Naive thymus-derived CD4-positive, alpha-beta T cell (primary cell): ENCODE measurements around the gene DHX8. TPM values are rescaled to one million over a fixed set of nuclear protein-coding genes. Genes with fewer than 3 reads are reported as not detected.
"Not testable (repeated sequence)": the region's sequence is repeated elsewhere in the genome, so short reads cannot be mapped to it uniquely, and the experiment has no call there.

Experiments
- ATAC-seq: fragments of 150-1000 bp; cut with Tn5 transposase; 2 replicates; pipeline ENCODE4 v1.10.0; 2021; ENCODE audit warnings: mild to moderate bottlenecking, moderate library complexity
- CTCF ChIA-PET: fragments of 350-600 bp; sonication (Branson Sonifier 250); formaldehyde crosslinking; loops from one replicate; lab custom pipeline; 2021; ENCODE audit warnings: antibody characterized with exemption; lab: Charles Lee
- POLR2A ChIA-PET: fragments of 350-600 bp; sonication (Branson Sonifier 250); formaldehyde crosslinking; loops from one replicate; lab custom pipeline; 2021; ENCODE audit warnings: antibody characterized with exemption, inconsistent platforms; lab: Charles Lee
- DNase-seq, 9 donors: peaks; one replicate each; pipeline versions ENCODE4 v3.0.0 to v3.0.0-alpha.2; 2020 to 2022; ENCODE audit warnings: mixed read lengths in 1 of 9
- H3K27ac ChIP-seq: one replicate; pipeline ENCODE4 v1.7.0; 2013; ENCODE audit warnings: mild to moderate bottlenecking, low read depth, low read length, moderate library complexity
- H3K27me3 ChIP-seq, 2 donors: one replicate each; pipeline ENCODE4 v1.7.0; 2013; ENCODE audit warnings: low read length in 2 of 2, mild to moderate bottlenecking in 2 of 2, moderate library complexity in 2 of 2; ENCODE audit not compliant: control insufficient read depth in 2 of 2, insufficient read depth in 2 of 2
- H3K36me3 ChIP-seq, 3 experiments: 1 replicate in 2 of 3; 2 replicates in 1 of 3; pipeline ENCODE4 v1.7.0; 2013; ENCODE audit warnings: low read length in 3 of 3, mild to moderate bottlenecking in 3 of 3, moderate library complexity in 1 of 3; ENCODE audit not compliant: insufficient read depth in 3 of 3, control insufficient read depth in 2 of 3
- H3K4me1 ChIP-seq, 2 donors: one replicate each; pipeline ENCODE4 v1.7.0; 2013; ENCODE audit warnings: low read length in 2 of 2, mild to moderate bottlenecking in 2 of 2, moderate library complexity in 1 of 2; ENCODE audit not compliant: control insufficient read depth in 2 of 2, insufficient read depth in 2 of 2
- H3K4me3 ChIP-seq: 2 replicates; pipeline ENCODE4 v1.7.0; 2013; ENCODE audit warnings: mild to moderate bottlenecking, low read length
- H3K9me3 ChIP-seq, 3 experiments: 1 replicate in 2 of 3; 2 replicates in 1 of 3; pipeline ENCODE4 v1.7.0; 2013; ENCODE audit warnings: low read length in 3 of 3; ENCODE audit not compliant: control insufficient read depth in 2 of 3
- H3K27ac Mint-ChIP-seq, 9 donors: one replicate each; pipeline ENCODE4 v1.8.0; 2020 to 2022; ENCODE audit warnings: mixed read lengths in 9 of 9, mild to moderate bottlenecking in 8 of 9, moderate library complexity in 5 of 9, inconsistent platforms in 2 of 9
- H3K27me3 Mint-ChIP-seq, 5 donors: one replicate each; pipeline ENCODE4 v1.8.0; 2021 to 2022; ENCODE audit warnings: mixed read lengths in 5 of 5, mild to moderate bottlenecking in 1 of 5
- H3K36me3 Mint-ChIP-seq, 5 donors: one replicate each; pipeline ENCODE4 v1.8.0; 2020 to 2022; ENCODE audit warnings: mixed read lengths in 5 of 5, mild to moderate bottlenecking in 3 of 5, inconsistent platforms in 1 of 5
- H3K4me1 Mint-ChIP-seq, 7 donors: one replicate each; pipeline ENCODE4 v1.8.0; 2020 to 2022; ENCODE audit warnings: mixed read lengths in 7 of 7, mild to moderate bottlenecking in 3 of 7, inconsistent platforms in 1 of 7
- H3K4me3 Mint-ChIP-seq, 10 donors: one replicate each; pipeline ENCODE4 v1.8.0; 2020 to 2022; ENCODE audit warnings: mild to moderate bottlenecking in 10 of 10, mixed read lengths in 10 of 10, moderate library complexity in 6 of 10, inconsistent platforms in 2 of 10
- H3K9me3 Mint-ChIP-seq, 11 donors: one replicate each; pipeline ENCODE4 v1.8.0; 2020 to 2022; ENCODE audit warnings: mixed read lengths in 11 of 11, mild to moderate bottlenecking in 4 of 11, inconsistent platforms in 1 of 11, moderate library complexity in 1 of 11
- intact Hi-C, 2 donors: fragments of 100-400 bp; cut with micrococcal nuclease; formaldehyde crosslinking; loops; one replicate each; pipeline ENCODE4 v1.15.1; 2023
- polyA plus RNA-seq, 2 donors: library from polyadenylated mRNA; unstranded; fragments of 300-500 nt; fragmentation: Illumina TruSeq; gene quantifications; one replicate each; pipeline ENCODE4 v1.2.3, GENCODE V29; 2021
- total RNA-seq, 6 experiments: library from RNA in 5 of 6; stranded (reverse) in 5 of 6; gene quantifications; 1 replicate in 5 of 6; 2 replicates in 1 of 6; pipeline ENCODE4 v1.2.3 and lab custom pipeline; 2021 to 2026

DHX8 gene
- total and polyA plus RNA-seq, 7 experiments from 2014 or later: 23.5 to 93.4 (median 69.1) TPM

DNA sequence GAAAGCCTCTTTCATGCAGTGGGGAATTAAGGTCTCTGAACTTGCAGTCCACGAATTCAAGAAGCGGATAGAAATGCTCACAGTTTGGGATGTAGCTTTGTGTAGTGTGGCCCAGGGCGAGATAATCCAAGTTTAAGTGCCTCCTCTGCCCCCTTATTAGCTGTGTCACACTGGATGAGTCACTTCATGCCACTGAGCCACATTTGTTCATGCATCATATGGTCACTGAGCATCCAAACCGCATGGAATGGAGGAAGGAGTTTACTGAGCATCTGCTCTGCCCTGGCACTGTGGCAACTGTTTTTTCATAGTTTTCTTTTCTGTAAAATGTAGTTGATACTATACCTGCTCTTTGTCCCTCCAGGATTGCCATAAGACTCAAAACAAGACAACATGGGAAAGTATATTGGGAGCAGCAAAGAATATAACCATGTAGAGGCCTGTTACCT, 15.1 kb upstream of the DHX8 start:
- no peak overlapping the region for H3K4me3 ChIP-seq
- H3K9me3 Mint-ChIP-seq: no peaks in the 10 kb centered on the region
- ATAC-seq (no peak), DNase-seq (no peak)
- no peak overlapping the region for H3K27ac Mint-ChIP-seq
- no peaks in the 10 kb centered on the region for H3K36me3 Mint-ChIP-seq
- CTCF ChIA-PET: interaction anchor here (0.8 kb wide), 1 partner anchor 15 kb away, joined by 3 read pairs; the partner anchor contains the start of gene DHX8
- no peaks in the 10 kb centered on the region for H3K4me1 ChIP-seq
- peaks cover 0 to 1% (median 0%) of the 10 kb centered on the region in 7 donors for H3K4me1 Mint-ChIP-seq
- peaks cover 10 to 23% (median 15%) of the 10 kb centered on the region in 5 donors for H3K27me3 Mint-ChIP-seq
- POLR2A ChIA-PET: interaction anchor here (0.6 to 0.7 kb wide), 2 partner anchors 853 to 1231 kb away, joined by 3 to 6 read pairs; no protein-coding TSS in a partner anchor
- intact Hi-C loops: no loop called here
- H3K36me3 ChIP-seq: no peaks in the 10 kb centered on the region
- no peak overlapping the region for H3K4me3 Mint-ChIP-seq
- no peaks in the 10 kb centered on the region for H3K9me3 ChIP-seq
- H3K27me3 ChIP-seq: no peaks in the 10 kb centered on the region
- no peak overlapping the region for H3K27ac ChIP-seq

GRCh38 chr17:43469145-43469544, 14.6 kb upstream of the DHX8 start:
- no peaks in the 10 kb centered on the region for H3K27me3 ChIP-seq
- intact Hi-C loops: no loop called here
- no peak overlapping the region for H3K27ac Mint-ChIP-seq
- peaks cover 0 to 1% (median 0%) of the 10 kb centered on the region in 7 donors for H3K4me1 Mint-ChIP-seq
- H3K27ac ChIP-seq: no peak overlapping the region
- H3K9me3 Mint-ChIP-seq: no peaks in the 10 kb centered on the region
- DNase-seq (no peak), ATAC-seq (no peak)
- H3K4me3 ChIP-seq: no peak overlapping the region
- H3K36me3 Mint-ChIP-seq: no peaks in the 10 kb centered on the region
- CTCF ChIA-PET: no interaction called here
- H3K9me3 ChIP-seq: no peaks in the 10 kb centered on the region
- POLR2A ChIA-PET: interaction anchor here (0.6 to 0.7 kb wide), 2 partner anchors 854 to 1231 kb away, joined by 3 to 6 read pairs; no protein-coding TSS in a partner anchor
- H3K27me3 Mint-ChIP-seq: peaks cover 8 to 22% (median 14%) of the 10 kb centered on the region in 5 donors
- no peaks in the 10 kb centered on the region for H3K36me3 ChIP-seq
- H3K4me3 Mint-ChIP-seq: no peak overlapping the region
- H3K4me1 ChIP-seq: no peaks in the 10 kb centered on the region

DNA sequence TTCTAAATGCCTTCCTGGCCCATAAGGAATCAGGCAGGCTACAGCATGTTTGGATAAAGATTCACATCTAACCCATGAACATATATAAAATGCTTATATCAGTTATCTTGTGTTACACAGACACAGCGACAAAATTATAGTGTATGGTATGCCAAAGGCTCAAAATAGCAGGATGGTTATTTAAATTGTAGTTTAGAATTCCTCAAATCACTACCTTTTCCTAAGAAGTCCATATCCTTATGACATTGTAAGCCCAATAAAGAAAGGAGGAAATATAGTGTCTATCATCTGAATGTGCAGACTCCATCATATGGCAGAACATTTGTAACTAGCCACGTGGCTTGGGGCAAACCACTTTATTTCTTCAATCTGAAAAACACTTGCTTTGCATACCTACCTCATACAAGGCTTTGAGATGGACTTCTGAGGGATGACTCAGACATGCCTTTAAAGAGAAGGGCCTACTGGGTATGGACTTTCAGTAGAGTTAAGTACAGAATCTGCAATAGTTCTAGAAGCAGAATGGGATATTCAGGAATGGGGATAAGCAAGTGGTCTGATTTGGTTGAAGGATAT, 12.1 kb upstream of the DHX8 start:
- ChIA-PET POLR2A (no interaction called here), CTCF (no interaction called here)
- DNase-seq (no peak), ATAC-seq (no peak)
- Histone ChIP-seq H3K4me3 (no peak overlapping the region), H3K27ac (no peak overlapping the region), H3K36me3 (no peaks in the 10 kb centered on the region), H3K9me3 (no peaks in the 10 kb centered on the region), H3K27me3 (no peaks in the 10 kb centered on the region), H3K4me1 (no peaks in the 10 kb centered on the region)
- H3K9me3 Mint-ChIP-seq: no peaks in the 10 kb centered on the region
- H3K27ac Mint-ChIP-seq: no peak overlapping the region
- H3K36me3 Mint-ChIP-seq: no peaks in the 10 kb centered on the region
- H3K4me3 Mint-ChIP-seq: no peak overlapping the region
- intact Hi-C loops: no loop called here
- peaks cover 0 to 17% (median 4%) of the 10 kb centered on the region in 5 donors for H3K27me3 Mint-ChIP-seq
- no peaks in the 10 kb centered on the region for H3K4me1 Mint-ChIP-seq

DNA sequence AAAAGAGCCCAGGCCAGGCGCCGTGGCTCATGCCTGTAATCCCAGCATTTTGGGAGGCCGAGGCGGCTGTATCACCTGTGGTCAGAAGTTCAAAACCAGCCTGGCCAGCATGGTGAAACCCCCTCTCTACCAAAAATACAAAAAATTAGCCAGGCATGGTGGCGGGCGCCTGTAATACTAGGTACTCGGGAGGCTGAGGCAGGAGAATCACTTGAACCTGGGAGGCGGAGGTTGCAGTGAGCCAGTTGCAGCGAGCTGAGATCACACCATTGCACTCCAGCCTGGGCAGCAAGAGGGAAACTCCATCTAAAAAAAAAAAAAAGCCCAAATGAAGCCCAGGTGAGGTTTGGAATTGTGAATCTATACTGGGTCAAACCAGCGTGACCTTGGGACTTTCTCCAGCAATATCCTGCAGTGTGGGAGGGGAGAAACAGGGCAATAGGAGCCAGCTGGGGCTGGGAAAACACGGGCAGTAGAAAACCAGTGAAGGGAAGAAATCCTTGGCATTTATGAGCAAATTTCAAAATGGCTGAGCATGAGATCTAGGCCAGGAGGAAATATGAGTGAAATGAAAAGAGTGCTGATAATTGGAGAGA, 8.2 kb upstream of the DHX8 start:
- Histone ChIP-seq H3K27ac (no peak overlapping the region), H3K4me3 (no peak overlapping the region), H3K36me3 (no peaks in the 10 kb centered on the region), H3K9me3 (no peaks in the 10 kb centered on the region), H3K27me3 (no peaks in the 10 kb centered on the region), H3K4me1 (no peaks in the 10 kb centered on the region)
- Mint-ChIP-seq H3K36me3 (no peaks in the 10 kb centered on the region), H3K27ac (no peak overlapping the region), H3K9me3 (no peaks in the 10 kb centered on the region), H3K4me3 (no peak overlapping the region), H3K4me1 (no peaks in the 10 kb centered on the region), H3K27me3 (peaks cover 0 to 13% (median 4%) of the 10 kb centered on the region in 5 donors)
- intact Hi-C loops: no loop called here
- ChIA-PET CTCF (no interaction called here), POLR2A (interaction anchor here (0.6 kb wide), 1 partner anchor 58 kb away, joined by 4 read pairs; no protein-coding TSS in a partner anchor)
- no peak for DNase-seq
- no peak for ATAC-seq

DNA sequence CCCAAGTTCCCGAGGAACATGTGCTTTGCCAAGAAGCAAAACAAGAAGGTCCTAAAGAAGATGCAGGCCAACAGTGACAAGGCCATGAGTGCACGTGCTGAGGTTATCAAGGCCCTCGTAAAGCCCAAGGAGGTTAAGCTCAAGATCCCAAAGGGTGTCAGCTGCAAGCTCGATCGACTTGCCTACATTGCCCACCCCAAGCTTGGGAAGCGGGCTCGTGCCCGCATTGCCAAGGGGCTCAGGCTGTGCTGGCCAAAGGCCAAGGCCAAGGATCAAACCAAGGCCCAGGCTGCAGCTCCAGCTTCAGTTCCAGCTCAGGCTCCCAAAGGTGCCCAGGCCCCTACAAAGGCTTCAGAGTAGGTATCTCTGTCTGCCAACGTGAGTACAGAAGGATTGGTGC, 7.5 kb upstream of the DHX8 start:
- H3K4me1 ChIP-seq, H3K27ac ChIP-seq, H3K36me3 ChIP-seq, H3K4me3 Mint-ChIP-seq, intact Hi-C loops, CTCF ChIA-PET, ATAC-seq, H3K27me3 ChIP-seq, DNase-seq, H3K27ac Mint-ChIP-seq, POLR2A ChIA-PET, H3K4me1 Mint-ChIP-seq, H3K36me3 Mint-ChIP-seq, H3K4me3 ChIP-seq, H3K9me3 Mint-ChIP-seq, H3K9me3 ChIP-seq: not testable (repeated sequence)
- H3K27me3 Mint-ChIP-seq: peaks cover 0 to 13% (median 4%) of the 10 kb centered on the region in 5 donors

- no peaks in the 10 kb centered on the region for H3K9me3 ChIP-seq
- ATAC-seq (no peak), DNase-seq (no peak)
- H3K27me3 ChIP-seq: no peaks in the 10 kb centered on the region
- H3K36me3 ChIP-seq: no peaks in the 10 kb centered on the region
- intact Hi-C loops: no loop called here
- CTCF ChIA-PET: no interaction called here
- POLR2A ChIA-PET: interaction anchor here (0.6 to 1.1 kb wide), 2 partner anchors 84 to 301 kb away, joined by 3 to 5 read pairs; no protein-coding TSS in a partner anchor
- no peak overlapping the region for H3K4me3 Mint-ChIP-seq
- no peak overlapping the region for H3K27ac ChIP-seq
- H3K36me3 Mint-ChIP-seq: no peaks in the 10 kb centered on the region
- no peak overlapping the region for H3K27ac Mint-ChIP-seq
- H3K9me3 Mint-ChIP-seq: no peaks in the 10 kb centered on the region
- no peak overlapping the region for H3K4me3 ChIP-seq
- H3K4me1 Mint-ChIP-seq: peaks cover 0 to under 1% (median 0%) of the 10 kb centered on the region in 7 donors
- peaks cover 0 to 9% (median 4%) of the 10 kb centered on the region in 5 donors for H3K27me3 Mint-ChIP-seq
- H3K4me1 ChIP-seq: peaks cover under 1% of the 10 kb centered on the region in 2 donors
These were observed 5.7 kb upstream of the DHX8 start for GRCh38 chr17:43477832-43478634.
